ENCODE results near the gene BCAR1. TPM values are rescaled to one million over a fixed set of nuclear protein-coding genes. Genes with fewer than 3 reads are reported as not detected.
A peak's percentile ranks its signal among the peaks of the same experiment; 100 is the strongest.

The BCAR1 gene
- total RNA-seq, 1 donor from 2014 or later: 61.7 TPM

- ATAC-seq: no peak
- H3K4me3 ChIP-seq: no peak overlapping the region
- no peak overlapping the region for H3K27ac ChIP-seq
- no peaks in the 10 kb centered on the region for H3K36me3 ChIP-seq
- no peak for TF ChIP-seq CTCF (IDR thresholded peaks at IDR 0.05)
- H3K27me3 ChIP-seq: no peaks in the 10 kb centered on the region
- peak; percentile 61 for DNase-seq
- H3K4me1 ChIP-seq: no peaks in the 10 kb centered on the region
- intact Hi-C loops (cut with DNase I): no loop called here
- no peaks in the 10 kb centered on the region for H3K9me3 ChIP-seq
These were observed 47.6 kb downstream of the BCAR1 start for GRCh38 chr16:75203667-75204409.

GRCh38 chr16:75203096-75203495, 48.3 kb downstream of the BCAR1 start:
- H3K9me3 ChIP-seq: no peaks in the 10 kb centered on the region
- no peaks in the 10 kb centered on the region for H3K4me1 ChIP-seq
- peak; percentile 44 for DNase-seq
- H3K36me3 ChIP-seq: no peaks in the 10 kb centered on the region
- no peak overlapping the region for H3K27ac ChIP-seq
- intact Hi-C loops (cut with DNase I): no loop called here
- TF ChIP-seq CTCF (IDR thresholded peaks at IDR 0.05): no peak
- no peak for ATAC-seq
- no peaks in the 10 kb centered on the region for H3K27me3 ChIP-seq
- no peak overlapping the region for H3K4me3 ChIP-seq

GRCh38 chr16:75202069-75202590, 49.3 kb downstream of the BCAR1 start:
- no peaks in the 10 kb centered on the region for H3K27me3 ChIP-seq
- no peaks in the 10 kb centered on the region for H3K36me3 ChIP-seq
- peak; percentile 32 for DNase-seq
- H3K27ac ChIP-seq: no peak overlapping the region
- intact Hi-C loops (cut with DNase I): no loop called here
- H3K4me3 ChIP-seq: no peak overlapping the region
- no peaks in the 10 kb centered on the region for H3K9me3 ChIP-seq
- no peak for TF ChIP-seq CTCF (IDR thresholded peaks at IDR 0.05)
- ATAC-seq: no peak
- no peaks in the 10 kb centered on the region for H3K4me1 ChIP-seq

GRCh38 chr16:75198135-75198600, 53.3 kb downstream of the BCAR1 start:
- Histone ChIP-seq H3K27ac (no peak overlapping the region), H3K27me3 (no peaks in the 10 kb centered on the region), H3K4me3 (no peak overlapping the region), H3K4me1 (no peaks in the 10 kb centered on the region), H3K9me3 (no peaks in the 10 kb centered on the region), H3K36me3 (no peaks in the 10 kb centered on the region)
- no peak for TF ChIP-seq CTCF (IDR thresholded peaks at IDR 0.05)
- intact Hi-C loops (cut with DNase I): no loop called here
- ATAC-seq: no peak
- DNase-seq: peak; percentile 58

GRCh38 chr16:75197522-75198134, 53.8 kb downstream of the BCAR1 start:
- Histone ChIP-seq H3K4me1 (no peaks in the 10 kb centered on the region), H3K27me3 (no peaks in the 10 kb centered on the region), H3K27ac (no peak overlapping the region), H3K9me3 (no peaks in the 10 kb centered on the region), H3K4me3 (no peak overlapping the region), H3K36me3 (no peaks in the 10 kb centered on the region)
- intact Hi-C loops (cut with DNase I): no loop called here
- no peak for TF ChIP-seq CTCF (IDR thresholded peaks at IDR 0.05)
- DNase-seq: peak; percentile 22
- ATAC-seq: no peak
